Transverse colon (tissue), 4 donors: ENCODE results near the gene GIPC1.

Experiments
- POLR2AphosphoS5 ChIP-seq, 3 donors: sonication (generic); formaldehyde crosslinking; IDR thresholded peaks; one replicate each; pipeline ENCODE4 v1.6.1; 2016; ENCODE audit warnings: antibody characterized with exemption in 3 of 3
- TF ChIP-seq, protein P1 (sequence below), 5 experiments: fragments of 200-600 bp in 3 of 5; fragments of 450-650 bp in 2 of 5; sonication (generic) in 3 of 5; IDR thresholded peaks; 1 replicate in 2 of 5; 2 replicates in 3 of 5; pipeline ENCODE4 v1.5.1; 2016 to 2017; ENCODE audit warnings: antibody characterized with exemption in 5 of 5, inconsistent platforms in 3 of 5, mild to moderate bottlenecking in 2 of 5, moderate library complexity in 1 of 5

- TF ChIP-seq, protein P1, sequence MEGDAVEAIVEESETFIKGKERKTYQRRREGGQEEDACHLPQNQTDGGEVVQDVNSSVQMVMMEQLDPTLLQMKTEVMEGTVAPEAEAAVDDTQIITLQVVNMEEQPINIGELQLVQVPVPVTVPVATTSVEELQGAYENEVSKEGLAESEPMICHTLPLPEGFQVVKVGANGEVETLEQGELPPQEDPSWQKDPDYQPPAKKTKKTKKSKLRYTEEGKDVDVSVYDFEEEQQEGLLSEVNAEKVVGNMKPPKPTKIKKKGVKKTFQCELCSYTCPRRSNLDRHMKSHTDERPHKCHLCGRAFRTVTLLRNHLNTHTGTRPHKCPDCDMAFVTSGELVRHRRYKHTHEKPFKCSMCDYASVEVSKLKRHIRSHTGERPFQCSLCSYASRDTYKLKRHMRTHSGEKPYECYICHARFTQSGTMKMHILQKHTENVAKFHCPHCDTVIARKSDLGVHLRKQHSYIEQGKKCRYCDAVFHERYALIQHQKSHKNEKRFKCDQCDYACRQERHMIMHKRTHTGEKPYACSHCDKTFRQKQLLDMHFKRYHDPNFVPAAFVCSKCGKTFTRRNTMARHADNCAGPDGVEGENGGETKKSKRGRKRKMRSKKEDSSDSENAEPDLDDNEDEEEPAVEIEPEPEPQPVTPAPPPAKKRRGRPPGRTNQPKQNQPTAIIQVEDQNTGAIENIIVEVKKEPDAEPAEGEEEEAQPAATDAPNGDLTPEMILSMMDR (IDR thresholded peaks at IDR 0.05), result no peak
- TF ChIP-seq POLR2AphosphoS5 (IDR thresholded peaks at IDR 0.05), result no peak
Measured at GRCh38 chr19:14442891-14443631, 52.9 kb downstream of the GIPC1 start.
